NB4 (cell line): Measurements from ENCODE around the gene SKAP1.
A peak's percentile ranks its signal among the peaks of the same experiment; 100 is the strongest.

ENCODE experiments used
- POLR2A ChIP-seq: IDR thresholded peaks from 2 replicates; pipeline ENCODE4 v1.6.1; 2011; ENCODE audit warnings: mild to moderate bottlenecking; ENCODE audit not compliant: insufficient read length; ENCODE audit errors: extremely low read depth
- TF ChIP-seq, protein P1 (sequence below): IDR thresholded peaks from one replicate; pipeline ENCODE4 v1.5.1; 2012; ENCODE audit warnings: low read depth, low read length
- TF ChIP-seq, protein P2 (sequence below): IDR thresholded peaks from 2 replicates; pipeline ENCODE4 v1.6.1; 2011; ENCODE audit warnings: low read depth, low read length

DNA sequence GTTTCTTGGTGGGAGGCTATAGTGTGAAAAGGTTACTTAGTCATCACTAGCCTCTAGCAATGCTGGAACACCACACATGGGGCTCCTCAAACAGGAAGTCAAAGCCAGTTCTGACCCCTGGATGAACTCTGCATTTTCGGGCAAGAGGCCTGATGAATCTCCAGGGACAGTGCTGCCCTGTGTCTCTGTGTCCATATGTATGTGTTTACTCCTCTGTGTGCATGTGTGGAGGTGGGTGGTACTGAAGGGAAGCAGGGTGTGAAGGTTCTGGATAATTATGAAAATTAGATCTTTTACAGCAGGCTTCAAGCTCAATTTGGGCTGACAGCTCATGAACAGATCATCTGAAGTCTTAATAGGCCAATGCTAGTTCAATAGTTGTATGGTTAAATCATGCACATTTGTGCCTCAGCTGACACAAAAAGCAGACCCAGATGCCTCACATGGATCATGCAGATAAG is 188.9 kb downstream of the SKAP1 start:
- TF ChIP-seq, protein P1, sequence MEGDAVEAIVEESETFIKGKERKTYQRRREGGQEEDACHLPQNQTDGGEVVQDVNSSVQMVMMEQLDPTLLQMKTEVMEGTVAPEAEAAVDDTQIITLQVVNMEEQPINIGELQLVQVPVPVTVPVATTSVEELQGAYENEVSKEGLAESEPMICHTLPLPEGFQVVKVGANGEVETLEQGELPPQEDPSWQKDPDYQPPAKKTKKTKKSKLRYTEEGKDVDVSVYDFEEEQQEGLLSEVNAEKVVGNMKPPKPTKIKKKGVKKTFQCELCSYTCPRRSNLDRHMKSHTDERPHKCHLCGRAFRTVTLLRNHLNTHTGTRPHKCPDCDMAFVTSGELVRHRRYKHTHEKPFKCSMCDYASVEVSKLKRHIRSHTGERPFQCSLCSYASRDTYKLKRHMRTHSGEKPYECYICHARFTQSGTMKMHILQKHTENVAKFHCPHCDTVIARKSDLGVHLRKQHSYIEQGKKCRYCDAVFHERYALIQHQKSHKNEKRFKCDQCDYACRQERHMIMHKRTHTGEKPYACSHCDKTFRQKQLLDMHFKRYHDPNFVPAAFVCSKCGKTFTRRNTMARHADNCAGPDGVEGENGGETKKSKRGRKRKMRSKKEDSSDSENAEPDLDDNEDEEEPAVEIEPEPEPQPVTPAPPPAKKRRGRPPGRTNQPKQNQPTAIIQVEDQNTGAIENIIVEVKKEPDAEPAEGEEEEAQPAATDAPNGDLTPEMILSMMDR, result no peak
- no peak for TF ChIP-seq POLR2A
- TF ChIP-seq, protein P2, sequence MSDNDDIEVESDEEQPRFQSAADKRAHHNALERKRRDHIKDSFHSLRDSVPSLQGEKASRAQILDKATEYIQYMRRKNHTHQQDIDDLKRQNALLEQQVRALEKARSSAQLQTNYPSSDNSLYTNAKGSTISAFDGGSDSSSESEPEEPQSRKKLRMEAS, result peak; percentile 46; the same call in 1 of the 2 replicates
